Suprapubic skin (tissue), 4 donors: ENCODE data around the gene OPN3. TPM values are rescaled to one million over a fixed set of nuclear protein-coding genes. Genes with fewer than 3 reads are reported as not detected.

ENCODE experiments used
- DNase-seq, 2 donors: peaks; one replicate each; pipeline ENCODE4 v3.0.0-alpha.2; 2019; ENCODE audit warnings: low spot score in 2 of 2
- H3K27ac ChIP-seq: fragments of 200-600 bp; sonication (generic); one replicate; pipeline ENCODE4 v1.5.1; 2019
- H3K27me3 ChIP-seq: fragments of 200-600 bp; sonication (generic); one replicate; pipeline ENCODE4 v1.5.1; 2019
- H3K36me3 ChIP-seq: fragments of 200-600 bp; sonication (generic); one replicate; pipeline ENCODE4 v1.5.1; 2019
- H3K4me1 ChIP-seq: fragments of 200-600 bp; sonication (generic); one replicate; pipeline ENCODE4 v1.5.1; 2019
- H3K4me3 ChIP-seq: fragments of 200-600 bp; sonication (generic); one replicate; pipeline ENCODE4 v1.5.1; 2019; ENCODE audit warnings: mild to moderate bottlenecking
- H3K9me3 ChIP-seq: fragments of 200-600 bp; sonication (generic); one replicate; pipeline ENCODE4 v1.5.1; 2019
- CTCF ChIP-seq, 2 donors: fragments of 200-600 bp in 1 of 2; fragments of 450-650 bp in 1 of 2; sonication (generic) in 1 of 2; IDR thresholded peaks; one replicate each; pipeline ENCODE4 v1.5.1; 2016 to 2019; ENCODE audit warnings: antibody characterized with exemption in 2 of 2, mild to moderate bottlenecking in 1 of 2, moderate library complexity in 1 of 2
- EP300 ChIP-seq: sonication (generic); formaldehyde crosslinking; IDR thresholded peaks from one replicate; pipeline ENCODE4 v1.6.1; 2017; ENCODE audit warnings: antibody characterized with exemption
- POLR2A ChIP-seq, 2 donors: fragments of 450-650 bp; IDR thresholded peaks; one replicate each; pipeline ENCODE4 v1.6.1; 2017; ENCODE audit warnings: antibody characterized with exemption in 2 of 2, mild to moderate bottlenecking in 2 of 2, moderate library complexity in 2 of 2
- POLR2AphosphoS5 ChIP-seq, 3 donors: sonication (generic); formaldehyde crosslinking; IDR thresholded peaks; one replicate each; pipeline ENCODE4 v1.6.1; 2017; ENCODE audit warnings: antibody characterized with exemption in 3 of 3
- WGBS: methylation state at CpG from one replicate; pipeline ENCODE4 v1.1.5; 2018; 5-methylcytosine and 5-hydroxymethylcytosine counted together
- total RNA-seq, 4 donors: library from RNA; depleted of rRNA; stranded (reverse); fragments of >200 nt; gene quantifications; one replicate each; pipeline ENCODE4 v1.1.0, GENCODE V29; 2016

The OPN3 gene
- total RNA-seq, 4 donors from 2014 or later: 16.9 to 41.8 (median 28.4) TPM

DNA sequence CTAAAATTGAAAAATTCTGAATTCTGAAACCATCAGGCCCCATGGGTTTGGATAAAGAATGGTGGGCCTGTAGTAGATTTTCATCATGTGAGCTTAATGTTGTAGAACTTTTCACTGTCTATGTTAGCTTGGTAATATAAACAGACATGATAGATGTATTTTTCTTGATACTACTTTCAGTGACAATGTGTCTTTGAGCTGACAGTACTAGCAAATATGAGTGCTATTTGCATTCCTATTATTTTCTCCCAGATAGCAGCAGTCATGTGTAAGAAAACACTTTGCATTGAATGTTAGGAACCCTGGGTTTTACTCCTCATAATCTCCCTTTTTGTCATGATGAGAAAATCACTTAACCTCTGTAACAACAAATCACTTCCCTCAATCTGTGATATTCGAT is 89.9 kb downstream of the OPN3 start:
- H3K27ac ChIP-seq: no peak overlapping the region
- 69% methylated on average over 1 of the region's 1 CpG for WGBS
- H3K9me3 ChIP-seq: no peaks in the 10 kb centered on the region
- no peak overlapping the region for H3K4me3 ChIP-seq
- TF ChIP-seq POLR2A (IDR thresholded peaks at IDR 0.05) (no peak), POLR2AphosphoS5 (IDR thresholded peaks at IDR 0.05) (no peak), EP300 (no peak), CTCF (IDR thresholded peaks at IDR 0.05) (no peak)
- no peaks in the 10 kb centered on the region for H3K36me3 ChIP-seq
- DNase-seq: no peak
- H3K27me3 ChIP-seq: no peaks in the 10 kb centered on the region
- no peaks in the 10 kb centered on the region for H3K4me1 ChIP-seq

- Histone ChIP-seq H3K36me3 (no peaks in the 10 kb centered on the region), H3K27me3 (no peaks in the 10 kb centered on the region), H3K4me3 (no peak overlapping the region), H3K9me3 (no peaks in the 10 kb centered on the region), H3K4me1 (no peaks in the 10 kb centered on the region), H3K27ac (no peak overlapping the region)
- 62% methylated on average over 2 of the region's 2 CpGs for WGBS
- TF ChIP-seq EP300: no peak
- no peak for TF ChIP-seq POLR2A (IDR thresholded peaks at IDR 0.05)
- TF ChIP-seq CTCF (IDR thresholded peaks at IDR 0.05): no peak
- no peak for TF ChIP-seq POLR2AphosphoS5 (IDR thresholded peaks at IDR 0.05)
- no peak for DNase-seq
Measured at GRCh38 chr1:241548008-241548407, 92.2 kb downstream of the OPN3 start.

Other genes starting within 250 kb of the OPN3 start
- gene FH, start 120.6 kb downstream of the OPN3 start, total RNA-seq: 10 to 100 TPM; 24.2 to 65.8 (median 51.2) TPM
- under 1 TPM in 1 of 4 donors, not detected in 3; 0.45 TPM for gene KMO, start 108.0 kb downstream of the OPN3 start, total RNA-seq
- 10 to 100 TPM in 3 of 4 donors, 1 to 10 TPM in 1; 8.0 to 14.3 (median 12.1) TPM for gene CHML, start within 50 bp of the OPN3 start, total RNA-seq
- not detected for gene WDR64, start 11.9 kb upstream of the OPN3 start, total RNA-seq
- 1 to 10 TPM in 1 of 4 donors, under 1 TPM in 3; 0.48 to 1.6 (median 0.94) TPM for gene EXO1, start 207.8 kb upstream of the OPN3 start, total RNA-seq